AG10803 (cell line): ENCODE measurements around the gene ZNF396.

Experiments
- DNase-seq: peaks from one replicate; pipeline ENCODE4 v3.0.0; 2010; ENCODE audit warnings: low read depth
- H3K4me3 ChIP-seq: 2 replicates; pipeline ENCODE4 v1.5.1; 2011; ENCODE audit warnings: mild to moderate bottlenecking, low read length, control low read depth
- CTCF ChIP-seq: conservative IDR thresholded peaks from 2 replicates; pipeline ENCODE4 v1.5.1; 2011; ENCODE audit warnings: mild to moderate bottlenecking, low read length, control low read depth, inconsistent platforms

The ZNF396 gene

GRCh38 chr18:35326695-35327387 lies 50.3 kb downstream of the ZNF396 start:
- no peak for TF ChIP-seq CTCF
- H3K4me3 ChIP-seq = no peak overlapping the region
- no peak for DNase-seq

GRCh38 chr18:35324926-35325655 lies 52.0 kb downstream of the ZNF396 start:
- H3K4me3 ChIP-seq = no peak overlapping the region
- TF ChIP-seq CTCF = no peak
- no peak for DNase-seq

GRCh38 chr18:35322486-35323458 lies 54.4 kb downstream of the ZNF396 start:
- TF ChIP-seq CTCF = no peak
- no peak for DNase-seq
- H3K4me3 ChIP-seq = no peak overlapping the region
